HFFc6 (cell line): Measurements from ENCODE around the gene APOM. TPM values are rescaled to one million over a fixed set of nuclear protein-coding genes. Genes with fewer than 3 reads are reported as not detected.

Experiments used
- DNase-seq: peaks from one replicate; pipeline ENCODE4 v3.0.0-alpha.2; 2018
- H3K27ac Mint-ChIP-seq: 2 replicates; pipeline ENCODE4 v1.8.0; 2020; ENCODE audit warnings: mild to moderate bottlenecking, mixed read lengths
- H3K27me3 Mint-ChIP-seq: 2 replicates; pipeline ENCODE4 v1.8.0; 2021; ENCODE audit warnings: mild to moderate bottlenecking, moderate library complexity, mixed read lengths; ENCODE audit not compliant: insufficient read depth
- H3K36me3 Mint-ChIP-seq: 2 replicates; pipeline ENCODE4 v1.8.0; 2021; ENCODE audit warnings: low read depth, mixed read lengths
- H3K4me1 Mint-ChIP-seq: 2 replicates; pipeline ENCODE4 v1.8.0; 2020; ENCODE audit warnings: low read depth, mixed read lengths
- H3K4me3 Mint-ChIP-seq: 2 replicates; pipeline ENCODE4 v1.8.0; 2020; ENCODE audit warnings: mild to moderate bottlenecking, moderate library complexity, mixed read lengths
- H3K9me3 Mint-ChIP-seq: 2 replicates; pipeline ENCODE4 v1.8.0; 2020; ENCODE audit warnings: mild to moderate bottlenecking, mixed read lengths
- CTCF ChIP-seq: fragments of 200-600 bp; sonication (generic); IDR thresholded peaks from 2 replicates; pipeline ENCODE4 v1.5.0; 2021; ENCODE audit warnings: antibody characterized with exemption, mild to moderate bottlenecking
- total RNA-seq, 6 experiments: library from RNA; stranded (reverse); fragmentation: NEBNext Ultra II Directional; extraction: Animal tissue kit (Norgen Biotek cat#: 25700); gene quantifications; 2 replicates in 1 of 6; 3 replicates in 5 of 6; pipeline ENCODE4 v1.2.3, GENCODE V29; 2021

The APOM gene
- total RNA-seq, 6 experiments from 2014 or later, result 2.4 to 4.3 (median 2.8) TPM

GRCh38 chr6:31643818-31644454 lies 11.8 kb upstream of the APOM start:
- DNase-seq, result no peak
- peaks cover 24% of the 10 kb centered on the region for H3K4me1 Mint-ChIP-seq
- H3K27me3 Mint-ChIP-seq, result peaks cover 3% of the 10 kb centered on the region
- TF ChIP-seq CTCF, result no peak
- H3K27ac Mint-ChIP-seq, result no peak overlapping the region
- H3K9me3 Mint-ChIP-seq, result no peaks in the 10 kb centered on the region
- H3K4me3 Mint-ChIP-seq, result no peak overlapping the region
- H3K36me3 Mint-ChIP-seq, result peaks cover 21% of the 10 kb centered on the region

- H3K4me3 Mint-ChIP-seq, result no peak overlapping the region
- H3K27ac Mint-ChIP-seq, result no peak overlapping the region
- H3K4me1 Mint-ChIP-seq, result peaks cover 16% of the 10 kb centered on the region
- H3K27me3 Mint-ChIP-seq, result no peaks in the 10 kb centered on the region
- no peaks in the 10 kb centered on the region for H3K9me3 Mint-ChIP-seq
- DNase-seq, result no peak
- TF ChIP-seq CTCF, result no peak
- peaks cover 13% of the 10 kb centered on the region for H3K36me3 Mint-ChIP-seq
These were observed 10.4 kb upstream of the APOM start for GRCh38 chr6:31645325-31645724.

- Mint-ChIP-seq H3K4me1 (peaks cover 30% of the 10 kb centered on the region), H3K27ac (peak overlapping the region; percentile 100), H3K27me3 (peaks cover 3% of the 10 kb centered on the region), H3K9me3 (no peaks in the 10 kb centered on the region), H3K4me3 (peak overlapping the region; percentile 94), H3K36me3 (peaks cover 19% of the 10 kb centered on the region)
- peak; percentile 87 for DNase-seq
- TF ChIP-seq CTCF, result no peak
These were observed 4.0 kb upstream of the APOM start for GRCh38 chr6:31651602-31652191.

- H3K4me1 Mint-ChIP-seq, result peaks cover 37% of the 10 kb centered on the region
- peak overlapping the region; percentile 94 for H3K4me3 Mint-ChIP-seq
These were observed 2.6 kb upstream of the APOM start for GRCh38 chr6:31652925-31653724.

More at GRCh38 chr6:31652925-31653724, 2.6 kb upstream of the APOM start:
- H3K36me3 Mint-ChIP-seq, result peaks cover 28% of the 10 kb centered on the region
- peaks cover 3% of the 10 kb centered on the region for H3K27me3 Mint-ChIP-seq
- TF ChIP-seq CTCF, result no peak; the same call in 1 of the 2 replicates
- peak; percentile 84 for DNase-seq
- H3K9me3 Mint-ChIP-seq, result no peaks in the 10 kb centered on the region
- H3K27ac Mint-ChIP-seq, result peak overlapping the region; percentile 100
